K562 (cell line): ENCODE measurements around the gene IRS2. TPM values are rescaled to one million over a fixed set of nuclear protein-coding genes. Genes with fewer than 3 reads are reported as not detected.

Experiments
- ATAC-seq: fragments of 200-7000 bp; cut with Tn5 transposase; 3 replicates; pipeline ENCODE4 v1.9.1; 2020; ENCODE audit warnings: moderate library complexity
- BruUV-seq: library from RNA; stranded (reverse); fragments of 400-500 nt; replicated peaks from 2 replicates; lab custom pipeline; 2021; lab: Mats Ljungman, UMichigan
- CTCF ChIA-PET: fragments of 300-600 bp; formaldehyde crosslinking; extraction: SDS; loops from one replicate; lab custom pipeline; 2021; ENCODE audit warnings: low intra/inter-chr PET ratio; lab: Yijun Ruan, JAX
- POLR2A ChIA-PET: fragments of 300-600, 350-650 bp; sonication (Branson Sonifier 250); formaldehyde crosslinking; extraction: SDS; loops from one replicate; lab custom pipeline; 2021; ENCODE audit warnings: antibody characterized with exemption, inconsistent platforms; lab: Yijun Ruan, JAX
- DNase-seq, 4 experiments: peaks; one replicate each; pipeline versions ENCODE4 v3.0.0 to v3.0.0-alpha.2; 2011 to 2018; ENCODE audit warnings: low spot score in 3 of 4, mixed read lengths in 3 of 4; ENCODE audit errors: extremely low read depth in 1 of 4
- FAIRE-seq: peaks from 2 replicates; lab custom pipeline; 2011; peaks lifted over from hg19 to GRCh38; lab: Jason Lieb, UNC
- H2AFZ ChIP-seq: 2 replicates; pipeline ENCODE4 v1.6.0; 2011; ENCODE audit warnings: low read depth, low read length, control low read depth, inconsistent platforms
- H3K27ac ChIP-seq: fragments of 200-600 bp; 3 replicates; pipeline ENCODE4 v1.8.0; 2011; ENCODE audit warnings: low read depth, mild to moderate bottlenecking, control low read depth, inconsistent platforms, low read length, moderate library complexity, mixed read lengths; ENCODE audit errors: extremely low read depth
- H3K27me3 ChIP-seq, 2 experiments: fragments of 300-600 bp in 1 of 2; 2 replicates in 1 of 2; 3 replicates in 1 of 2; pipeline versions ENCODE4 v1.6.0 to v1.8.0; 2011; ENCODE audit warnings: inconsistent platforms in 2 of 2, low read length in 2 of 2, mild to moderate bottlenecking in 1 of 2, mixed read lengths in 1 of 2, moderate library complexity in 1 of 2; ENCODE audit not compliant: control insufficient read depth in 2 of 2, insufficient read depth in 2 of 2
- H3K36me3 ChIP-seq: fragments of 300-600 bp; 3 replicates; pipeline ENCODE4 v1.8.0; 2011; ENCODE audit warnings: mild to moderate bottlenecking, low read length, inconsistent platforms; ENCODE audit not compliant: control insufficient read depth, insufficient read depth
- H3K4me1 ChIP-seq, 2 experiments: fragments of 200-600 bp in 1 of 2; replicated peaks in 1 of 2; 2 replicates in 1 of 2; 3 replicates in 1 of 2; pipeline versions ENCODE4 v1.5.1 to v1.8.0; 2011; ENCODE audit warnings: inconsistent platforms in 2 of 2, low read length in 2 of 2, mild to moderate bottlenecking in 1 of 2, mixed read lengths in 1 of 2, moderate library complexity in 1 of 2; ENCODE audit not compliant: control insufficient read depth in 2 of 2, insufficient read depth in 2 of 2
- H3K4me2 ChIP-seq: 2 replicates; pipeline ENCODE4 v1.6.1; 2011; ENCODE audit warnings: low read length, control low read depth, inconsistent platforms, mixed read lengths; ENCODE audit not compliant: insufficient read depth
- H3K4me3 ChIP-seq: fragments of 200-600 bp; sonication (generic), shearing (Covaris generic); 2 replicates; pipeline ENCODE4 v1.5.1; 2016; ENCODE audit warnings: control low read depth, inconsistent platforms
- H3K79me2 ChIP-seq: fragments of 200-600 bp; 3 replicates; pipeline ENCODE4 v1.8.0; 2011; ENCODE audit warnings: low read length, inconsistent platforms; ENCODE audit not compliant: control insufficient read depth, insufficient read depth
- H3K9ac ChIP-seq, 2 experiments: 2 replicates each; pipeline versions ENCODE4 v1.6.0 to v1.6.1; 2011; ENCODE audit warnings: low read depth in 2 of 2, low read length in 2 of 2, control low read depth in 1 of 2, inconsistent platforms in 1 of 2, mild to moderate bottlenecking in 1 of 2, mixed read lengths in 1 of 2; ENCODE audit not compliant: insufficient read depth in 1 of 2
- H3K9me1 ChIP-seq: one replicate; pipeline ENCODE4 v1.6.0; 2011; ENCODE audit warnings: inconsistent platforms, mild to moderate bottlenecking, low read length, moderate library complexity; ENCODE audit not compliant: control insufficient read depth, insufficient read depth
- H3K9me3 ChIP-seq: replicated peaks from 2 replicates; pipeline ENCODE4 v1.5.1; 2011; ENCODE audit warnings: low read depth, low read length, inconsistent platforms; ENCODE audit not compliant: control insufficient read depth, insufficient read depth
- H4K20me1 ChIP-seq: replicated peaks from 2 replicates; pipeline ENCODE4 v1.6.1; 2011; ENCODE audit warnings: low read length, inconsistent platforms, mixed read lengths; ENCODE audit not compliant: control insufficient read depth, insufficient read depth
- BRF1 ChIP-seq: IDR thresholded peaks from 3 replicates; pipeline ENCODE4 v1.6.1; 2011; ENCODE audit warnings: borderline replicate concordance, mild to moderate bottlenecking; ENCODE audit not compliant: insufficient read length; ENCODE audit errors: extremely low read depth
- CC2D1A ChIP-seq: fragments of 450-650 bp; IDR thresholded peaks from 2 replicates; pipeline ENCODE4 v1.6.1; 2017; ENCODE audit warnings: mild to moderate bottlenecking
- NFE2 ChIP-seq: IDR thresholded peaks from 2 replicates; pipeline ENCODE4 v1.6.1; 2014; ENCODE audit warnings: antibody characterized with exemption, low read depth
- NFRKB ChIP-seq: fragments of 450-650 bp; IDR thresholded peaks from 2 replicates; pipeline ENCODE4 v1.6.1; 2016; ENCODE audit warnings: low read depth
- RUNX1 ChIP-seq: sonication (generic); IDR thresholded peaks from 2 replicates; pipeline ENCODE4 v1.6.1; 2016; ENCODE audit warnings: antibody characterized with exemption, low read depth
- STAT5A ChIP-seq: IDR thresholded peaks from 2 replicates; pipeline ENCODE4 v1.6.1; 2012; ENCODE audit warnings: low read length, inconsistent platforms, borderline replicate concordance
- ZFP30 ChIP-seq: fragments of 250-450 bp; sonication (Bioruptor Pico); IDR thresholded peaks from 2 replicates; pipeline ENCODE4 v1.8.0; 2022; ENCODE audit warnings: moderate library complexity, mild to moderate bottlenecking, inconsistent platforms, borderline replicate concordance
- ZNF212 ChIP-seq: fragments of 450-650 bp; formaldehyde crosslinking; IDR thresholded peaks from 2 replicates; pipeline ENCODE4 v1.4.0; 2020; ENCODE audit warnings: mild to moderate bottlenecking
- ZNF408 ChIP-seq: fragments of 250-450 bp; sonication (Bioruptor Pico); IDR thresholded peaks from 2 replicates; pipeline ENCODE4 v1.4.0; 2020; ENCODE audit warnings: low read depth, mild to moderate bottlenecking, moderate library complexity
- ZNF444 ChIP-seq: fragments of 250-450 bp; sonication (Bioruptor Pico); IDR thresholded peaks from 2 replicates; pipeline ENCODE4 v1.4.0; 2020; ENCODE audit warnings: mild to moderate bottlenecking, moderate library complexity
- ZSCAN32 ChIP-seq: fragments of 450-650 bp; formaldehyde crosslinking; IDR thresholded peaks from 2 replicates; pipeline ENCODE4 v1.4.0; 2020; ENCODE audit warnings: mild to moderate bottlenecking, moderate library complexity
- ZZZ3 ChIP-seq: fragments of 450-650 bp; IDR thresholded peaks from 2 replicates; pipeline ENCODE4 v1.6.1; 2016; ENCODE audit warnings: antibody characterized with exemption, mild to moderate bottlenecking, moderate library complexity
- WGBS: fragments of 100-300 bp; shearing (Covaris generic); methylation state at CpG from one replicate; pipeline ENCODE4 v1.1.6; 2016; ENCODE audit warnings: low coverage, mixed read lengths; ENCODE audit not compliant: insufficient coverage; ENCODE audit errors: missing lambda C conversion rate; 5-methylcytosine and 5-hydroxymethylcytosine counted together
- in situ Hi-C: fragments of 300-500 bp; cut with MboI; formaldehyde crosslinking; loops from 4 replicates; pipeline ENCODE4 v1.15.0; 2018; ENCODE audit warnings: inconsistent platforms, mixed read lengths
- intact Hi-C: fragments of 100-400 bp; cut with micrococcal nuclease; formaldehyde crosslinking; loops from 2 replicates; pipeline ENCODE4 v1.14.2; 2022
- polyA plus RNA-seq, 8 experiments: library from polyadenylated mRNA; depleted of rRNA in 4 of 8; stranded (reverse) in 5 of 8; unstranded in 3 of 8; fragments of >200 nt; fragmentation: Nextera tagmentation in 2 of 8; fragmentation: Illumina TruSeq in 1 of 8; extraction: Ambion mirVana in 2 of 8; extraction: Trizol in 1 of 8; gene quantifications; 2 replicates each; pipeline versions ENCODE4 v1.2.1 to v1.2.3, GENCODE V29; 2011 to 2014; ENCODE audit warnings: inconsistent platforms in 1 of 8, missing spikeins in 1 of 8
- total RNA-seq, 7 experiments: library from RNA; depleted of rRNA in 6 of 7; stranded (reverse); fragments of >200 nt in 6 of 7; fragmentation: Illumina TruSeq in 2 of 7; extraction: Trizol in 2 of 7; gene quantifications; 2 replicates each; pipeline versions ENCODE4 v1.2.1 to v1.2.3, GENCODE V29; 2011 to 2021; ENCODE audit warnings: low replicate concordance in 1 of 7
- TF ChIP-seq, protein P1 (sequence below), 2 experiments: fragments of 150-350 bp in 1 of 2; IDR thresholded peaks; 2 replicates each; pipeline ENCODE4 v1.6.1; 2012 to 2016; ENCODE audit warnings: low read depth in 2 of 2, low read length in 2 of 2, mild to moderate bottlenecking in 1 of 2, moderate library complexity in 1 of 2
- TF ChIP-seq, protein P2 (sequence below): fragments of 250-450 bp; sonication (Bioruptor Pico); IDR thresholded peaks from 2 replicates; pipeline ENCODE4 v1.4.0; 2020

IRS2 gene
- total and polyA plus RNA-seq, 9 of the 15 experiments (the other 6 are each of a cell fraction or from before 2014, with no cell fraction given) = 0.36 to 4.6 (median 0.63) TPM

DNA sequence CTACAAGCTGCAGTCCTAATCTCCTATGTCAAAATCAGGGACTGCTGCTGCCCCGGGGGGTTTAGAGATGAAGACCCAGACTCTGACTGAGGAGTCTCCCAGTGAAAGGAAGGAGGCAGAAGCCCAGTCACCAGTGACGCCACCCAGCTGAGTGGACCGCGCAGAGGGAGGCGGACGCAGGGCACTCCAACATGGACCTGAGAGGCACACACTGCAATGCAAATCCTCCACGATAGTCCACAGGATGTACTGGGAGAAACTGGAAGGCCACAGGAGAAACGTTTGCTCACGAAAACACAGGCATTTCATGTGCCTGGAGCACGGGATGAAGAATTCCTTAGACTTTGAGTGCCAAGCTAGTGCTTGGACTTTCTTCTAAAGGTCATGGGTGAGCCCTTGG lies 58.3 kb downstream of the IRS2 start:
- Histone ChIP-seq H3K27ac (no peak overlapping the region), H4K20me1 (no peaks in the 10 kb centered on the region), H3K4me3 (no peak overlapping the region), H3K9me1 (no peaks in the 10 kb centered on the region), H3K36me3 (no peaks in the 10 kb centered on the region), H2AFZ (no peak overlapping the region), H3K4me2 (no peak overlapping the region), H3K9me3 (no peaks in the 10 kb centered on the region), H3K4me1 (no peaks in the 10 kb centered on the region; a peak in 3 of 5 replicates), H3K27me3 (peaks cover 2 to 25% of the 10 kb centered on the region in 2 experiments; a peak in 4 of 5 replicates), H3K9ac (no peak overlapping the region), H3K79me2 (no peaks in the 10 kb centered on the region)
- POLR2A ChIA-PET = interaction anchor here (0.7 to 1.0 kb wide), 2 partner anchors 21 to 183 kb away, joined by 4 read pairs; no protein-coding TSS in a partner anchor
- in situ Hi-C loops (no loop called here), intact Hi-C loops (no loop called here)
- no peak for DNase-seq
- no TSS peak for BruUV-seq
- 33% methylated on average over 10 of the region's 10 CpGs for WGBS
- no peak for FAIRE-seq
- no peak for ATAC-seq
- CTCF ChIA-PET = no interaction called here
- no peak for TF ChIP-seq STAT5A
- TF ChIP-seq BRF1 = no peak
- no peak for TF ChIP-seq ZNF444 (CRISPR knock-in tag)
- TF ChIP-seq NFE2 = no peak
- no peak for TF ChIP-seq NFRKB
- no peak for TF ChIP-seq CC2D1A
- TF ChIP-seq, protein P1, sequence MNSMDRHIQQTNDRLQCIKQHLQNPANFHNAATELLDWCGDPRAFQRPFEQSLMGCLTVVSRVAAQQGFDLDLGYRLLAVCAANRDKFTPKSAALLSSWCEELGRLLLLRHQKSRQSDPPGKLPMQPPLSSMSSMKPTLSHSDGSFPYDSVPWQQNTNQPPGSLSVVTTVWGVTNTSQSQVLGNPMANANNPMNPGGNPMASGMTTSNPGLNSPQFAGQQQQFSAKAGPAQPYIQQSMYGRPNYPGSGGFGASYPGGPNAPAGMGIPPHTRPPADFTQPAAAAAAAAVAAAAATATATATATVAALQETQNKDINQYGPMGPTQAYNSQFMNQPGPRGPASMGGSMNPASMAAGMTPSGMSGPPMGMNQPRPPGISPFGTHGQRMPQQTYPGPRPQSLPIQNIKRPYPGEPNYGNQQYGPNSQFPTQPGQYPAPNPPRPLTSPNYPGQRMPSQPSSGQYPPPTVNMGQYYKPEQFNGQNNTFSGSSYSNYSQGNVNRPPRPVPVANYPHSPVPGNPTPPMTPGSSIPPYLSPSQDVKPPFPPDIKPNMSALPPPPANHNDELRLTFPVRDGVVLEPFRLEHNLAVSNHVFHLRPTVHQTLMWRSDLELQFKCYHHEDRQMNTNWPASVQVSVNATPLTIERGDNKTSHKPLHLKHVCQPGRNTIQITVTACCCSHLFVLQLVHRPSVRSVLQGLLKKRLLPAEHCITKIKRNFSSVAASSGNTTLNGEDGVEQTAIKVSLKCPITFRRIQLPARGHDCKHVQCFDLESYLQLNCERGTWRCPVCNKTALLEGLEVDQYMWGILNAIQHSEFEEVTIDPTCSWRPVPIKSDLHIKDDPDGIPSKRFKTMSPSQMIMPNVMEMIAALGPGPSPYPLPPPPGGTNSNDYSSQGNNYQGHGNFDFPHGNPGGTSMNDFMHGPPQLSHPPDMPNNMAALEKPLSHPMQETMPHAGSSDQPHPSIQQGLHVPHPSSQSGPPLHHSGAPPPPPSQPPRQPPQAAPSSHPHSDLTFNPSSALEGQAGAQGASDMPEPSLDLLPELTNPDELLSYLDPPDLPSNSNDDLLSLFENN (IDR thresholded peaks at IDR 0.05; ENCODE audit: low read depth in 2 of 2, low read length in 2 of 2) = no peak
- TF ChIP-seq ZNF212 (CRISPR knock-in tag) = no peak
- TF ChIP-seq ZNF408 (CRISPR knock-in tag) = no peak
- TF ChIP-seq RUNX1 = no peak
- TF ChIP-seq, protein P2, sequence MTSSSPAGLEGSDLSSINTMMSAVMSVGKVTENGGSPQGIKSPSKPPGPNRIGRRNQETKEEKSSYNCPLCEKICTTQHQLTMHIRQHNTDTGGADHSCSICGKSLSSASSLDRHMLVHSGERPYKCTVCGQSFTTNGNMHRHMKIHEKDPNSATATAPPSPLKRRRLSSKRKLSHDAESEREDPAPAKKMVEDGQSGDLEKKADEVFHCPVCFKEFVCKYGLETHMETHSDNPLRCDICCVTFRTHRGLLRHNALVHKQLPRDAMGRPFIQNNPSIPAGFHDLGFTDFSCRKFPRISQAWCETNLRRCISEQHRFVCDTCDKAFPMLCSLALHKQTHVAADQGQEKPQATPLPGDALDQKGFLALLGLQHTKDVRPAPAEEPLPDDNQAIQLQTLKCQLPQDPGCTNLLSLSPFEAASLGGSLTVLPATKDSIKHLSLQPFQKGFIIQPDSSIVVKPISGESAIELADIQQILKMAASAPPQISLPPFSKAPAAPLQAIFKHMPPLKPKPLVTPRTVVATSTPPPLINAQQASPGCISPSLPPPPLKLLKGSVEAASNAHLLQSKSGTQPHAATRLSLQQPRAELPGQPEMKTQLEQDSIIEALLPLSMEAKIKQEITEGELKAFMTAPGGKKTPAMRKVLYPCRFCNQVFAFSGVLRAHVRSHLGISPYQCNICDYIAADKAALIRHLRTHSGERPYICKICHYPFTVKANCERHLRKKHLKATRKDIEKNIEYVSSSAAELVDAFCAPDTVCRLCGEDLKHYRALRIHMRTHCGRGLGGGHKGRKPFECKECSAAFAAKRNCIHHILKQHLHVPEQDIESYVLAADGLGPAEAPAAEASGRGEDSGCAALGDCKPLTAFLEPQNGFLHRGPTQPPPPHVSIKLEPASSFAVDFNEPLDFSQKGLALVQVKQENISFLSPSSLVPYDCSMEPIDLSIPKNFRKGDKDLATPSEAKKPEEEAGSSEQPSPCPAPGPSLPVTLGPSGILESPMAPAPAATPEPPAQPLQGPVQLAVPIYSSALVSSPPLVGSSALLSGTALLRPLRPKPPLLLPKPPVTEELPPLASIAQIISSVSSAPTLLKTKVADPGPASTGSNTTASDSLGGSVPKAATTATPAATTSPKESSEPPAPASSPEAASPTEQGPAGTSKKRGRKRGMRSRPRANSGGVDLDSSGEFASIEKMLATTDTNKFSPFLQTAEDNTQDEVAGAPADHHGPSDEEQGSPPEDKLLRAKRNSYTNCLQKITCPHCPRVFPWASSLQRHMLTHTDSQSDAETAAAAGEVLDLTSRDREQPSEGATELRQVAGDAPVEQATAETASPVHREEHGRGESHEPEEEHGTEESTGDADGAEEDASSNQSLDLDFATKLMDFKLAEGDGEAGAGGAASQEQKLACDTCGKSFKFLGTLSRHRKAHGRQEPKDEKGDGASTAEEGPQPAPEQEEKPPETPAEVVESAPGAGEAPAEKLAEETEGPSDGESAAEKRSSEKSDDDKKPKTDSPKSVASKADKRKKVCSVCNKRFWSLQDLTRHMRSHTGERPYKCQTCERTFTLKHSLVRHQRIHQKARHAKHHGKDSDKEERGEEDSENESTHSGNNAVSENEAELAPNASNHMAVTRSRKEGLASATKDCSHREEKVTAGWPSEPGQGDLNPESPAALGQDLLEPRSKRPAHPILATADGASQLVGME = no peak
- no peak for TF ChIP-seq ZSCAN32 (CRISPR knock-in tag)
- TF ChIP-seq ZZZ3 = no peak
- TF ChIP-seq ZFP30 (CRISPR knock-in tag) = no peak
